Heart left ventricle (tissue), 13 donors: ENCODE data around the gene DBN1.

Source experiments
- POLR2A ChIP-seq, 2 donors: fragments of 450-650 bp; IDR thresholded peaks; one replicate each; pipeline ENCODE4 v1.6.1; 2017; ENCODE audit warnings: antibody characterized with exemption in 2 of 2, mild to moderate bottlenecking in 2 of 2, moderate library complexity in 2 of 2
- TF ChIP-seq, protein P1 (sequence below), 12 donors: fragments of 200-600 bp; sonication (generic) in 4 of 12; IDR thresholded peaks; one replicate each; pipeline versions ENCODE4 v1.5.0 to v1.8.0; 2018 to 2022; ENCODE audit warnings: antibody characterized with exemption in 12 of 12, mild to moderate bottlenecking in 5 of 12
- donor health status: ischemic (EF 13 %, LVEDD 7.1; RV severe dilation, severe dysfunction).
- donor health status: DM: no; HTN: yes; CAD: no.
- donor health status: DM: no; HTN: no; CAD: no.
- donor health status: ischemic (EF 25% LVEDD 6.9; RV normal size, moderate dysfunction).
- donor health status: ischemic (EF 25% LVEDD 5.7; RV mildly dilated, moderate dysfunction).
- donor health status: ischemic (EF 35%, LVEDD 5.7; RV mildly dilated, moderate dysfunction).
- donor health status: nonischemic (EF 11% LVEDD 7.7; RV severe dilation, severe dysfunction).
- donor health status: DM: yes; HTN: yes; CAD: no.
- donor health status: PGD.
- donor health status: ischemic (EF 29% LVEDD 5.4; RV normal size, mild dysfunction).
- donor health status: nonischemic (EF 23%, LVEDD 6.1; RV moderate dilation, normal function).

DNA sequence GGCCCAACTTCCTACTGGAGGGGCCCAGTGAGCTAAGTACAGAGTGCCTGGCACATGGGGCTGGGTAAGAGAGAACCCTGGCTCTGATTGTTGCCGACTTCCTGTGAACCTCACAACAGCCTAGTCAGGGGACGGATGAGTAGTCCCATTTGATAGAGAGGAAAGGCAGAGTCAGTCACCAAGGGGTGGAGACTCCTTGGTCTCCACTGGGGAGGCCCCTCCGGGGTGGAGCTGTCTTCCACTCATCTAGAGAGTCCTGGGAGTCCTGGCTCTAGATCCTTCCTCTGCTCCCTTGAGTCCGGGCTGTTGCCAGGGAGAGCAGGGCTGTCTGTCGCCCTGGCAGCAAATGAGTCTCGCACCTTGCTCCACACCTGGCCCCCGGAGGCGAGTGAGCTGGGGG lies 39.0 kb downstream of the DBN1 start:
- TF ChIP-seq, protein P1, sequence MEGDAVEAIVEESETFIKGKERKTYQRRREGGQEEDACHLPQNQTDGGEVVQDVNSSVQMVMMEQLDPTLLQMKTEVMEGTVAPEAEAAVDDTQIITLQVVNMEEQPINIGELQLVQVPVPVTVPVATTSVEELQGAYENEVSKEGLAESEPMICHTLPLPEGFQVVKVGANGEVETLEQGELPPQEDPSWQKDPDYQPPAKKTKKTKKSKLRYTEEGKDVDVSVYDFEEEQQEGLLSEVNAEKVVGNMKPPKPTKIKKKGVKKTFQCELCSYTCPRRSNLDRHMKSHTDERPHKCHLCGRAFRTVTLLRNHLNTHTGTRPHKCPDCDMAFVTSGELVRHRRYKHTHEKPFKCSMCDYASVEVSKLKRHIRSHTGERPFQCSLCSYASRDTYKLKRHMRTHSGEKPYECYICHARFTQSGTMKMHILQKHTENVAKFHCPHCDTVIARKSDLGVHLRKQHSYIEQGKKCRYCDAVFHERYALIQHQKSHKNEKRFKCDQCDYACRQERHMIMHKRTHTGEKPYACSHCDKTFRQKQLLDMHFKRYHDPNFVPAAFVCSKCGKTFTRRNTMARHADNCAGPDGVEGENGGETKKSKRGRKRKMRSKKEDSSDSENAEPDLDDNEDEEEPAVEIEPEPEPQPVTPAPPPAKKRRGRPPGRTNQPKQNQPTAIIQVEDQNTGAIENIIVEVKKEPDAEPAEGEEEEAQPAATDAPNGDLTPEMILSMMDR (IDR thresholded peaks at IDR 0.05) = no peak
- TF ChIP-seq POLR2A (IDR thresholded peaks at IDR 0.05) = no peak
